Fibroblast of peridontal ligament (primary cell): Measurements from ENCODE around the gene SLC25A42.
"Not testable (repeated sequence)": the region's sequence is repeated elsewhere in the genome, so short reads cannot be mapped to it uniquely, and the experiment has no call there.

Source experiments
- DNase-seq: peaks from one replicate; pipeline ENCODE4 v3.0.0-alpha.2; 2010; ENCODE audit errors: extremely low read depth

SLC25A42 gene

DNA sequence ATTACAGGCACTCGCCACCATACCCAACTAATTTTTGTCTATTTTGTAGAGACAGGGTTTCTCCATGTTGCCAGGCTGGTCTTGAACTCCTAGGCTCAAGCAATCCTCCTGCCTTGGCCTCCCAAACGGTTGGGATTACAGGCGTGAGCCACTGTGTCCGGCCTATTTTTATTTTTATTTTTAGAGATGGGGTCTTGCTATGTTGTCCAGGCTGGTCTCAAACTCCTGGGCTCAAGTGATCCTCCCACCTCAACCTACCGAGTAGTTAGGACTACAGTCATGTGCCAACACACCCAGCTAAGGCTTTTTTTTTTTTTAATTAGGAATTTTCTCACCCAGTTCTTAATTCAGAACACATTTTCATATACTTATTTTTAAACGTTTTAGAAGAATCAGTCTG is 71.9 kb downstream of the SLC25A42 start:
- DNase-seq, result not testable (repeated sequence)

DNA sequence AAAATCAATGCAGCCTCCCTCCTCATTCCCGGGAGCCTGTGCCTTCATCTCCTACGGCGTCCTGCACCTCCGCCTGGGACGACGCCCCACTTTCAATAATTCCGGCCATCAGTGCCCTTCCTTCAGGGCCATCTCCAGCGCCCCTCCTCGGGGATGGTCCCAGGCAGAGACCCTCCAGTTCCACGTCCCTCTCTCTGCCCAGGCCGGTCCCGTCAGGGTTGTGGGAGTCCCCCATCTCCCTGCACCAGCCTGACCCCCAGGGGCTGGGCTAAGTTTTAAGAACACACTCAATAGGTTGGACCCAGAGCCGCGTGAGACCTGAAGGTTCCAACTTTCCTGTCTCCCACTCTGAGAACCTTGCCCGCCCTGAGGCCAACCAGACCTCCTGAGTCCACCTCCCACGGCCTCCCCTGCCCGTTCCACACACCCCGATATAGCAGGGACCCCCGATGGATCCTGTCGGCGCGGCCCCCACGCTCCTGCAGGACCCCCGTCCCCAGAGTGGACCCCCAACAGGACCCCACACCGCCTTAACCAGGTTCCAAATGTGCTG is 73.8 kb downstream of the SLC25A42 start:
- peak; percentile 7 for DNase-seq

DNA sequence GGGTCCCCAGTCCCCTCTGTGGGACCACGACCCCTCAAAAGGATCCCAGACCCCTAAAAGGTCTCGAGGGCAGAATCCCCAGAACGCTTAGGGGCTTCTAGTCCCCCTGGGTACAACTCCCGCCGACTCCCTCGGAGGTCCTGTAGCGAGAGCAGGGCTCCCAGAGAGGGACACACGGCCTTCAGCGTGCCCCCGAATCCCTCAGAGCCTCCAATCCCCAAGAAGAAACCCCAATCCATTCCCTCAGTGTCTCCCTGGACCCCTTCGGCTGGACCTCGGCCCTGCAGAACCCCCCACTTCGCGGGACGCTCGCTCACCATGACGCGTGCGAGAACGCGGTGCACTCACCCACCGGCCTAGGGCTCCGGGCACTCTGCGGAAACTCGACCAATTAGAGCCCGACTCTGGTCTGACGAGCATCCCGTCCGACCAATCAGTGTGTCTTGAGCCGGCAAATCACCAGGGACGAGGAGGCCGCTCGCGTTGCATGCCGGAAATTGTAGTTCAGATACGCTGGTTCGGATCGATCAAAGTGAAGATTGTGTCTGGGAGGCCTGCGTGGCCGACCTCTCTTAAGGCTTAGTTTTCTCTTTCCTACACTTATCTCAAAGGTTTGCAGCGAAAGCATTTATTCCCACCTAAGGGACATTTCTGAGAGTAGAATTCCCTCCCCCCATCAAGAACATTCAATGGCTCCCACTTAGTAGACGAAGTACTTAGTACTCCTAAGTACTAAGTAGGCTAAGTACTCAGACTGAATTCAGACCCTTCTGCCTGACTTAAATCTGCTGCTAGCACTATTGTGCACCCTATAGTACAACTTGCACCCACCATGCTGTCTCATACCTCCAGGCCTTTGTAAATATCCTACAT is 74.6 kb downstream of the SLC25A42 start, which contains the start of gene TMEM161A:
TSS of gene TMEM161A (minus strand) at position 370 of the 873 bp plus-strand sequence. CDS start at position 320, 50 bp downstream.
- peak; percentile 99 for DNase-seq

DNA sequence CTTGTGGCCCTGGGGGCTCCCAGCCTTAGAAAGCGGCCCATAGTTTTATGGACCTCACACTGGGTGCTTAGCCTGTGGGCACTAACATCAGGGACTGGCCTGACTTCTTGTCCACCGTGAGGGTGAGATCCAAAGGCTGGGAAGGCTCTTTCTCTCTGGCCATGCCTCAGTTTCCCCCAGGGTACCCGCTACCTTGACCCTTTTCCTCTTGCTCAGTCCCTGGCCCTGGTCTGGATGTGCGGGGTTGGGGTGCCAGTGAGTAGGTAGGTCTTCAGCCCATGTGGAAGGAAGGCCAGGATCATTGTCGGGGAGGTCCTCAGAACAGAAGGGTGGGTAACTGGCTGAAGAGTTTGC is 76.1 kb downstream of the SLC25A42 start:
- DNase-seq, result no peak

DNA sequence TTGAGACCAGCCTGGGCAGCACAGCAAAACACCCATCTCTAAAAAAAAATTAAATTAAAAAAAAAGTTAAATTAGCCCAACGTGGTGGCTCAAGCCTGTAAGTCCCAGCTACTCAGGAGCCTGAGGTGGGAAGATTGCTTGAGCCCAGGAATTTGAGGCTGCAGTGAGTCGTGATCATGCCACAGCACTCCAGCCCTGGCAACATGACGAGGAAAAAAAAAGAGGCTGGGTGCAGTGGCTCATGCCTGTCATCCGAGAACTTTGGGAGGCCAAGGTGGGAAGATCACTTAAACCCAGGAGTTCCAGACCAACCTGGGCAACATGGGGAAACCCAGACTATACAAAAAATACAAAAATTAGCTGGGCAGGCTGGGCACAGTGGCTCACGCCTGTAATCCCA is 76.7 kb downstream of the SLC25A42 start:
- DNase-seq, result no peak

DNA sequence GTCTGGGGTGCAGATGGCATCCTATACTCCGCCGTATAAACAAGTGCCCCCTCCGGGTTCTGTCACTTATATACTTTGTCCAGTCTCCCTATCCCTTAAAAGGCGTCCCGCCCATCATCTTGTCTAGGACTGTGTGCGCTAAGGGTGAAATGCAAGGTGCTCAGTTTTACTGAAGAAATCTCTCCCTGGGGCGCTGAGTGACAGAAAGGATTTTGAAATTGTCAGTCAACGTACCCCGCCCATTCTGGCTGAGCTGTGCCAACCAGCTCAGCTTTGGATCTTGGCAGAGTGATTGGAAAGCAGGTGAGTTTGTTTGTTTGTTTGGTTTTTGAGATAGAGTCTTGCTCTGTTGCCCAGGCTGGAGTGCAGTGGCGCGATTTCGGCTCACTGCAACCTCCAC is 78.6 kb downstream of the SLC25A42 start:
- no peak for DNase-seq

DNA sequence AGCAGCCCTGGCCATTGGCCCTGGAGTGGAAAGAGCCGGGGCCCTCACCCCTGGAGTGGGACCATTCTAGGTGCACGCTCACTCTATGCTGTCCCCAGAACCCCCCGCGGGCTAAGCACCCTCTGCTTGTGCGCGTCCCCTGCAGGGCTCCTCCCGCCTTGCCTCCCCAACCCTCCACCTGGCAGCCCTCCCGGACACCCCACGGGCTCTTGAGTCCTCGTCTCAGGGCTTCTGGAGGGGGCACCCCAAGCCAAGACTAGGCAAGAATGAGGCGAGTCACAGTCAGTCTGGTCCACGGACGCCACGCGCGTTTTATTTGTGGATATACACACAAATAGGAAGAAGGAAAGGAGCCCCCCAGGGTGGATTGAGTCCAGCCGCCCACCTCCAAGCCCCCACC is 81.5 kb downstream of the SLC25A42 start:
- no peak for DNase-seq

DNA sequence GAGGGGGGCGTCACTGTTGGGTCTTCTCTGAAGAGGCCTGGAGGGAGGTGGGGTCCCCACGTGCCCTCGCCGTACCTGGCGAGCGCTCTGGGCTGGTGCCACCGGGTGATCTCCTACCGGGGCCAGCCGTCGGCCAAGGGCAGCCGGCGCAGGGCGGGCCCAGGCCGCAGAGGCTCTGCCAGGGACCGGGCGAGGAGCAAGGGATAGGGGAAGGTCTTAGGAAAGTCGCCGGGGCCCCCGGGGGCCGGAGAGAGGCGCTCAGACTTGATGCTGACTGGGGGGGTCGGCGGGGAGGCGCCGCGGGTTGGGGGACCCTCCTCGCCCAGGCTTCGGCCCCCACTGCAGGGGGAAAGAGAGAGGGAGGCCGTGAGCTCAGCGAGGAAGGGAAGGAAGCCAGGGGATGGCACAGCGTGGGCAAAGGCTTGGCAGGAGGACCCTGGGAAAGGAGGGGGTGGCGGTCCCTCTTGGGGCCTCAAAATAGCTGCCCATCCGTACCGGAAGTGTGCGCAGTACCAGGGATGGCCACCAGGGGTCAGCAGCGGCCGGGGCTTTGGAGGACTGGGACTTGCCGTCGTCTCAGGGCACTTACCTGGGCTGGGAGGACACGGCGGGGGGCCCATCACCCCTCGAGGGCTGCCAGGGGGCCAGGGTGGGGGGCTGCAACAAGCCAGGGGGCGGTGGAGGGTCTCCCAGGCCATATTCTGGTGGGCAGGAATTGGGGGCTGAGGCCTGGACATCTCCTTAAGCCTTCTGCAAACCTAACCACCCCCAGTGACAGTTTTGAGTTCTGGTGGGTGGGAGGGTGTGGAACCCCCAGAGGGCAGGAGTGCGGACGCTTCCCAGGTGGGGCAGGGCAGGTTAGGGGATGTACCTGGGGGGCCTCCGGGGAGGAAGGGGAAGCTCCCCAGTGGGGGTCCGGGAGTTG is 82.2 kb downstream of the SLC25A42 start:
- peak; percentile 56 for DNase-seq

DNA sequence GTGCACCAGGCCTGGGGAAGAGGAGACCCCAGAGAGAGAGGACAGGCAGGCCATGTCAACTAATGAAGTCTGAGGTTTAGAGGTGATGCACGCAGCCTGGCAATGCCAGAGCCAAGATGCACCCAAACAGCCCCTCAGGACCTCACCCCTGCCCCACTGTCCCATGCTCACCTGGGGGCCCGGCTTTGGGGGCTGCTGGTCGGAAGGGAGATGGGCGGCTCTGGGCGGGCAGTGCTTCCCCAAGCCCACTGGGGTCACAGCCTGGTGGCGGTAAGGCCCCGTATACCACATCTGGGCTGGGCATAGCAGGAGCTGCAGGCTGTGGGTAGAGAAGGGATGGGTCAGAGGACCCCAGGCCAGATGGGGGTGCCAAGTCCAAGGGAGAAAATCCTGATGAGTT is 83.1 kb downstream of the SLC25A42 start:
- no peak for DNase-seq

DNA sequence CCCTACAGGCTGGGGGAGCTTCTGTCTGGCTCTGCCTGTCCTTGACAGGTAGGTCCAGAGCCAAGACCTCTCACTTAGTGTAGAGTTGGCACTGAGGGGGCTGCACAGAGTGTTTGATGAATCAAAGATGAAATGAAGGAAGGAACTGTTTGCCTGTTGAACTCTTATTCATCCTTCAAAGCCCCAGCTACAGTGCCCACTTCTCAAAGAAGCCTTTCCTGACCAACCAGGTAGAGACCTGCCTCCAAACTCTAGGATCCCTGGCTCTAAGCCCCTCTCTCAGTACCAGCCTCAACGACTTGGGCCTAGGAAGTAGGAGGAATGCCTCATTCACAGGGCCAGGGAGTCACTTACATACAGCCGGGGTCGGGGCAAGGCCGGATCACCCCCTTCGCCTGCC is 83.5 kb downstream of the SLC25A42 start:
- DNase-seq, result no peak

DNA sequence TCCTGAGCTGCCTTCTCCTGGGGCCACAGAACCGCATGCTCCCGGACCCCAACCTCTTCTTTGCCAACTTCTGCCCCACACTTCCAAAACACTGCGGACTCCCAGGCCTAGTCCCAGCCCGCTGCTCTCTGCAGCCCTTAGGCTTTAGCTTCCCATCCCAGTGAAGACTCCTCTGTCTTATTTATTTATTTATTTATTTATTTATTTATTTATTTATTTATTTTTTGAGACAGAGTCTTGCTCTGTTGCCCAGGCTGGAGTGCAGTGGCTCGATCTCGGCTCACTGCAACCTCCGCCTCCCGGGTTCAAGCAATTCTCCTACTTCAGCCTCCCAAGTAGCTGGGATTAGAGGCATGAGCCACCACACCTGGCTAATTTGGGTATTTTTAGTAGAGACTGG is 84.7 kb downstream of the SLC25A42 start:
- not testable (repeated sequence) for DNase-seq

DNA sequence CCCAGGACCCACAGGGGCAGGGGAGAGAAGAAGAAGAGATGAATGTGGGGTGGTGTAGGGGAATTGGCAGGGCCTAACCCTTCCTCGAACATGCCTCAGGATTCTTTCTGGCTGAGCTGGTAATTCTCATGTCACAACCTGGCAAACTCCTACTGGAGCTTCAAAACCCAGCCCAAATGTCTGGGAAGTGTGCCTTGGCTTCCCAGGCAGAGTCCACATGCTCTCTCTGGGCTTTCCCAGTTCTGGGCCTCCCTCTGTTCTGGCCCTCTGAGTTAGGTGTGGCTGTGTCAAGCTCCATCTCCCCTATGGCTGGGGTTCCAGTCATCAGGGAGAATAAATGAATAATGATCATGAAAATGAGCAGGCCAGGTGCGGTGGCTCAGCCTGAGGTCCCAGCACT is 85.6 kb downstream of the SLC25A42 start:
- no peak for DNase-seq

DNA sequence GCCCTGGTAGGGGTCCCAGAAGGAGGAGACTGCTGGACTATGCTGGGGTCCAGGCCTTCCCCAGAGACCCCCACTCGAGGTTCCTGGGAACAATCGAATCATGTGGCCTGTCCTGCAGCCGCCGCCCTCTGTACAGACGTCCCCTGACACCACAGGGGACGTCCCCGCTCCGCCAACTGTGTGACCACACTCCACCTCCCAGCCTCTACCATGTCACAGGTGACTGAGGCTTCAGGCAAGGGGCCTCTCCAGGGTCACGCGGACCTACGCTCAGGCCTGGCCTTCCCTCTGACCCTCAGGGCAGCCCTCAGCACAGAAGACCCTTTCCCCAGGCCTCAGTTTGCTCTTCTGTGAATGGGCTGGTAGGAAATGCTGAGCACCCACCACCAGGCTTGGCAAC is 87.6 kb downstream of the SLC25A42 start:
- no peak for DNase-seq

DNA sequence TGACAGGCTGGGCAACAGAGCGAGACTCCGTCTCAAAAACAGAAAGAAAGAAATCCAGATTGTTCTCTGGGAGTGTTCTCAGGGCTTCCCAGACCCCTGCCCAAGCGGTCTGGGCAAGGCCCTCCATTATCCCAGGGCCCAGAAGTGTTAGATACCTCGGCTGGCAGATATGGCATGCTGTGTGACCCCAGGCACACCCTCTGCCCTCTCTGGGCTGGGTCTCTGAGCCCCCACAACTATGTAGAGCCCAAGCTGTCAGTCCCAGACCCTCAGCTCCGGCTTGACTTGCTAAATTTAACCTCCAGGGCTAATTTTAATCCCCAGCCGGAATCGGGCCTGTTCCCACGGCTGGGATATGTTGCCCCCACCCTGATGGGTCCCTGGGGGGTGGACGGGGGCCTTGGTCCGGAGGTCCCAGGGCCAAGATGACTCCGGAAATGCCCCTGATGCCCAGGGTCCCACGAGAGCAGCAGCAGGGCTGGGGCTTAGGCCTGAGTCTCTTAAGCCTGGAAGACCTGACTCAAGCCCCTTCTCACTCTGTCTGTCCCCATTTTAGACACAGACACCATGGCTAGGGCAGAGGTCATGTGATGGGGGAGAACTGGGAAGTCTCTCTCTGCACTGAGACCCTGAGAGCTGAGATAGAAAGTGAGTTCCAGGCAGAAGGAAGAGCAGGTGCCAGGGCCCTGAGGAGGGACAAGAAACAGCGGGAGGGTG is 89.0 kb downstream of the SLC25A42 start:
- no peak for DNase-seq

DNA sequence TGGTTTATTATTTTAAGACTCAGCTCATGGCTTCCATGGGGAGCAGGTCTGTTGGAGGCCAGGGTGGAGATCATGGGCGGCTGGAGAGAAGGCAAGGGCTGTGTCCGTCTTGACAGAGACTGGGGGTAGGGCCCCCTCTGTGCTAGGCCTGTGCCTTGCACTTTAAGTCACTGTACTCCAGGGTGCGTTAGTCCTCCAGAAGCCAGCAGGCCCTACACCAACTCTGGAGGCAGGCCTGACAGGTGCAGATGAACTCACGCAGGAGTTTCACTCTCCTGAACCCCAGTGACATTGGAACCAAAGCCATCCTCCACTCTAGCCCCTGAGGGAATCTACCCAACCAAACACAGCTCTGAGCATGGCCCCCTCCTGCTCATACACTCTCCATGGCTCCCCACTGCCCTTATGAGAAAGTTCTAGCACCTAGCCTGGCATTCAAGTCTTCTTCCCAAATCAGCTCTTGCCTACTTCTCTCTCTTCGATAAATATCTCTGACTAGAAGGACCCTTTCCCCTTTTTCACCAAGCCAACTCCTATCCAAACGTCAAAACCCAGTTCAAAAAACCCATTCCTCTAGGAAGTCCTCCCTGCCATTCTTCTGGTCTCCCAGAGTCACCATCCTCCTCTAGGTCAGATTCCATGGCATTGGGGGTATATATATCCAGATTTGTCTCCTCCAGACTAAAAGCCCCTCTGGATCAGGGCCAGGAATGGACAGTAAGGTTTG is 91.1 kb downstream of the SLC25A42 start:
- no peak for DNase-seq

DNA sequence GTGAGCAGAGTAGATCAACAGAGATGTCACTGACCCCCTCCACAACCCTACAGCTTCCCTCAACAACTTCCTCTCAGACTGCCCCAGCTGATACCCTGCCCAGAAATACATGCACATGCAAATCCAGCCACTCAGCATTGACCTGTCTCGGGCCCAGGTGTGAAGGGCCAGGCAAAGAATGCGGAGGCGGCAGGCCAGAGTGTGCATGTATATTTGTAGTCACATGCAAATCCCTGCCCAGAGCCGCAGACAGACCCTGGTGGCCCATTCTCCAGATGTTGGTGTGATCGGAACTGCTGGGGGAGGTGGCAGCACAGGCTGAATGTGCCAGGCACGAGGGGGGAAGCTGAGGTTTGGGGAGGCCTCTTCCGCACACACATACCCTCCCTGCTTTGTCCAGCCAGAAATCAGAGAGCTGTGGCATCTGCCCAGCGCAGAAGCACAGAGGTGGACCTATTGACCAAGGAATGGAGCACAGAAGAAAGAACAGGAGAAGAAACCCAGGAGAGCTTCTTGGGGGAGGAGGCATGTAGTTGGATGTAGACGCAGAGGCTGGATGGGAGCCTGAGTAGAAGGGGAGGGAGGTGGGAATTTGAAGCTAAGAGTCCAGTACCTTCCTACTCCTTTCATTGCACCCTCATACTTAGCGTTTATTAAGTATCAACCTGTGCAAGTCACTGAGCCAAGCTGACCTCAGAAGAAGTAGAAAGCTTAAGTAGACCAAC is 91.9 kb downstream of the SLC25A42 start:
- DNase-seq, result no peak

DNA sequence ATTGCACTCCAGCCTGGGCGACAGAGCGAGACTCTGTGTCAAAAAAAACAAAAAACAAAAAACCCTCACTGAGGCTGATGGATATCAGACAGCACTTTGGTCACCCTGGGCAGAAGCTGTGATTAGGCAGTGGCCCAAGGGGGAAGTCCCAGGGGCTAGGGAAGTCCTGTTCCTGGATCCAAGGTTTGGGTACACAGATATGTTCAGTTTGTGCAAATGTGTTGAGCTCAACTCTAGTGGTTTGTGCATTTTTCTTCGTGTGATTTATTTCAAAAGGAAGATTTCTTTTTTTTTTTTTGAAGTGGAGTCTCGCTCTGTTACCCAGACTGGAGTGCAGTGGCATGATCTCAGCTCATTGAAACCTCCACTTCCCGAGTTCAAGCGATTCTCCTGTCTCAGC is 94.0 kb downstream of the SLC25A42 start:
- no peak for DNase-seq

DNA sequence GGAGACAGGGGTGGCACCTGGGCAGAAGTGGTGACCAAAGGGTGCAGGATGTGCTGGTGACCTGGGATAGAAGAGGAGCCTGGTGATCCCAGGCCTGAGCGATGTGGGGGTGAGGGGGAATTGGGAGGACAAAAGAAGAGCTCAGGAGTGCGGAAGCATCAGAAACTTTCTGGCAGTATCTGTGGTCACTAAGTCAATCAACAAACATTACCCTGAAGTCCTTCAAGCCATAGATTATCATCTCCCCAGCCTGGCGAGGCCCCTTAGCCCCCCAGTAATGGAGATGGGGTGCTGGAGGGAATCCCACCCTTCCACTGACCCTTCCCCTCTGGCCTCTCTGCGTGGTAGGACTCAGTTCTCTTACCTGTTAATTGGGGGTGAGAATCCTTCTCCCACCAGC is 95.7 kb downstream of the SLC25A42 start:
- no peak for DNase-seq

DNA sequence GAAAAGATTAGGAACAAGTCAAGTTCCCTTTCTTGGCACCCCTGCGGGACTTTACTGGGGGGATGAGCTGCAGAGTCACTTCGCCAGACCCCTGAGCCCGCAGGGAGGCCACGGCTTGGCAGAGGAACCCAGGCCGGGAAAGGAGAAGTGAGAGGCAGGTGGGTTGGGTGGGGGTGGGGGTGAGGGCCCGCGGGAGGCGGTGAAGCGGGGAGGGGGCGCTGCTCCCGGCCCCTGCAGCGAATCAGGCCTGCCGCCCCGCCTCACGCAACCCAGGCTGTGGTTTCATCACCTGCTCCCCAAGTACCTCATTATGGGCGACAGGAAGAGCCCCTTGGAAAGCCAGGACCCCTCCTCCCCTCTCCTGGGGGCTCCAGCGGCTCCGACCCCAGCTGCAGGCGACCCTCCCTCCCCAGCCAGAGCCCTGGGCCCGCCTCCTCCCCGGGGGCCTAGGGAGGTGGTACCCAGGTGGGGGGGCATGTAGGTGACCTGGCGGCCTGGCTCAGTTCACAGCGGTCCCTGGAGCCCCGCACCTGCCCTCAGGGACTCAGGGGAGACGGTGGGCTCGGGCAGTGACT is 96.8 kb downstream of the SLC25A42 start:
- no peak for DNase-seq

DNA sequence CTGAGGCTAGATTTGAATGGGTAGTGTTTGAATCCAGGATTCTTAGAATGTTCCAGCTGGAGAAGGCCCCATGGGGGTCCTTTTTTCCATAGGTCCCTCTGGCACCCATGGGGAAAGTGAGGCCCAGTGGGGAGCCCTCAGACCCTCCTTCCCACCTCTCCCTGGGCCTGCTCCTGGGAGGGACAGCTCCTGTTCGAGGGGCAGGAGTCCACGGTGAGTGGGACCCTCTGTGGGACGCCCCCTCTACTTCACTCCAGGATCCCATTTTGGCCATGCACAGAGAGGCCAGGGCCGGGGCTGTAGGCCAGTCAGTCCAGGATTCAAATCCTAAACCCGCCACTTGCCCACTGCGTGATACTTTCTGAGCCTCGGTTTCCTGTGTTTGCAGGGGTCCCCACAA is 98.7 kb downstream of the SLC25A42 start:
- DNase-seq, result no peak
